ENCODE measurements around the gene SLC35A1. TPM values are rescaled to one million over a fixed set of nuclear protein-coding genes. Genes with fewer than 3 reads are reported as not detected.

Gene SLC35A1
- total RNA-seq, 1 experiment from 2014 or later = 6.4 TPM

DNA sequence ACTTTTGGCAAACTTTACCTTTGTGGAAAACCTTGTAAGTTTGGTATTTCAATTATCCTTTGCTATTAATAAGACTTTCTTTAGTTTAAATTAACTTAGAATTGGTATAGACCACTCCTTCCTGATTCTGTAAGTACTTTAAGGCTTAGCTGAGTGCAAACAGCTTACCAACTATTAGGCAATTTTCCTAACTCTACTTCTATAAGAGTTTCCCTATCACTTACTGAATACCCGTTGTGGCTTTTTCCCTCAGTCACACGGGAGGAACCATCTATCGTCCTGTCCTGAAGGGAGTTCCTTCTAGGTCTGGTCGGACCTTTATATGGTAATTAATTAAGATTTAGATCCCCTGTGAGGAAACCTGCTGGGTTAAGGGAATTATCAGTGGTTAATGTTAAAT is 9.6 kb downstream of the SLC35A1 start:
- Mint-ChIP-seq H3K27me3 (ENCODE audit: low read depth) (no peaks in the 10 kb centered on the region), H3K36me3 (peaks cover 3% of the 10 kb centered on the region), H3K4me3 (no peak overlapping the region), H3K27ac (no peak overlapping the region; the same call in 1 of the 2 replicates), H3K4me1 (peaks cover 9% of the 10 kb centered on the region), H3K9me3 (peaks cover 5% of the 10 kb centered on the region)
- no peak for ATAC-seq
- ChIA-PET POLR2A (no interaction called here), CTCF (no interaction called here)
- TF ChIP-seq RORB (CRISPR knock-in tag; IDR thresholded peaks at IDR 0.05) = no peak
- TF ChIP-seq, protein P1, sequence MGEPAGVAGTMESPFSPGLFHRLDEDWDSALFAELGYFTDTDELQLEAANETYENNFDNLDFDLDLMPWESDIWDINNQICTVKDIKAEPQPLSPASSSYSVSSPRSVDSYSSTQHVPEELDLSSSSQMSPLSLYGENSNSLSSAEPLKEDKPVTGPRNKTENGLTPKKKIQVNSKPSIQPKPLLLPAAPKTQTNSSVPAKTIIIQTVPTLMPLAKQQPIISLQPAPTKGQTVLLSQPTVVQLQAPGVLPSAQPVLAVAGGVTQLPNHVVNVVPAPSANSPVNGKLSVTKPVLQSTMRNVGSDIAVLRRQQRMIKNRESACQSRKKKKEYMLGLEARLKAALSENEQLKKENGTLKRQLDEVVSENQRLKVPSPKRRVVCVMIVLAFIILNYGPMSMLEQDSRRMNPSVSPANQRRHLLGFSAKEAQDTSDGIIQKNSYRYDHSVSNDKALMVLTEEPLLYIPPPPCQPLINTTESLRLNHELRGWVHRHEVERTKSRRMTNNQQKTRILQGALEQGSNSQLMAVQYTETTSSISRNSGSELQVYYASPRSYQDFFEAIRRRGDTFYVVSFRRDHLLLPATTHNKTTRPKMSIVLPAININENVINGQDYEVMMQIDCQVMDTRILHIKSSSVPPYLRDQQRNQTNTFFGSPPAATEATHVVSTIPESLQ (CRISPR knock-in tag; IDR thresholded peaks at IDR 0.05) = no peak
- TF ChIP-seq, protein P2, sequence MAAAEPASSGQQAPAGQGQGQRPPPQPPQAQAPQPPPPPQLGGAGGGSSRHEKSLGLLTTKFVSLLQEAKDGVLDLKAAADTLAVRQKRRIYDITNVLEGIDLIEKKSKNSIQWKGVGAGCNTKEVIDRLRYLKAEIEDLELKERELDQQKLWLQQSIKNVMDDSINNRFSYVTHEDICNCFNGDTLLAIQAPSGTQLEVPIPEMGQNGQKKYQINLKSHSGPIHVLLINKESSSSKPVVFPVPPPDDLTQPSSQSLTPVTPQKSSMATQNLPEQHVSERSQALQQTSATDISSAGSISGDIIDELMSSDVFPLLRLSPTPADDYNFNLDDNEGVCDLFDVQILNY (CRISPR knock-in tag; IDR thresholded peaks at IDR 0.05) = no peak
- no peak for TF ChIP-seq MLX (CRISPR knock-in tag; IDR thresholded peaks at IDR 0.05)
- TF ChIP-seq, protein P3, sequence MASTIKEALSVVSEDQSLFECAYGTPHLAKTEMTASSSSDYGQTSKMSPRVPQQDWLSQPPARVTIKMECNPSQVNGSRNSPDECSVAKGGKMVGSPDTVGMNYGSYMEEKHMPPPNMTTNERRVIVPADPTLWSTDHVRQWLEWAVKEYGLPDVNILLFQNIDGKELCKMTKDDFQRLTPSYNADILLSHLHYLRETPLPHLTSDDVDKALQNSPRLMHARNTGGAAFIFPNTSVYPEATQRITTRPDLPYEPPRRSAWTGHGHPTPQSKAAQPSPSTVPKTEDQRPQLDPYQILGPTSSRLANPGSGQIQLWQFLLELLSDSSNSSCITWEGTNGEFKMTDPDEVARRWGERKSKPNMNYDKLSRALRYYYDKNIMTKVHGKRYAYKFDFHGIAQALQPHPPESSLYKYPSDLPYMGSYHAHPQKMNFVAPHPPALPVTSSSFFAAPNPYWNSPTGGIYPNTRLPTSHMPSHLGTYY (CRISPR knock-in tag; IDR thresholded peaks at IDR 0.05) = no peak
- no peak for TF ChIP-seq ZNF219 (CRISPR knock-in tag; IDR thresholded peaks at IDR 0.05; ENCODE audit: borderline replicate concordance)
- no peak for TF ChIP-seq NR1H2 (CRISPR knock-in tag; IDR thresholded peaks at IDR 0.05)
- TF ChIP-seq HMGA2 (CRISPR knock-in tag; IDR thresholded peaks at IDR 0.05) = no peak
- TF ChIP-seq FOXP1 (CRISPR knock-in tag; IDR thresholded peaks at IDR 0.05; ENCODE audit: borderline replicate concordance) = no peak
- no peak for DNase-seq (ENCODE audit: low spot score)

- peak; percentile 99 for ATAC-seq
- Mint-ChIP-seq H3K27ac (peak overlapping the region; percentile 95), H3K36me3 (peaks cover 3% of the 10 kb centered on the region; the same call in 1 of the 2 replicates), H3K9me3 (peaks cover 5% of the 10 kb centered on the region), H3K4me3 (peak overlapping the region; percentile 43), H3K4me1 (peaks cover 21% of the 10 kb centered on the region), H3K27me3 (ENCODE audit: low read depth) (no peaks in the 10 kb centered on the region)
- ChIA-PET CTCF (interaction anchor here (0.6 to 1.0 kb wide), 12 partner anchors 11 to 1208 kb away, joined by 3 to 6 read pairs (median 4); no protein-coding TSS in a partner anchor), POLR2A (interaction anchor here (0.6 kb wide), 1 partner anchor 10 kb away, joined by 3 read pairs; no protein-coding TSS in a partner anchor)
- TF ChIP-seq ZNF532 (CRISPR knock-in tag; IDR thresholded peaks at IDR 0.05; ENCODE audit: borderline replicate concordance) (no peak), ZNF219 (CRISPR knock-in tag; IDR thresholded peaks at IDR 0.05; ENCODE audit: borderline replicate concordance) (no peak)
- TF ChIP-seq, protein P4, sequence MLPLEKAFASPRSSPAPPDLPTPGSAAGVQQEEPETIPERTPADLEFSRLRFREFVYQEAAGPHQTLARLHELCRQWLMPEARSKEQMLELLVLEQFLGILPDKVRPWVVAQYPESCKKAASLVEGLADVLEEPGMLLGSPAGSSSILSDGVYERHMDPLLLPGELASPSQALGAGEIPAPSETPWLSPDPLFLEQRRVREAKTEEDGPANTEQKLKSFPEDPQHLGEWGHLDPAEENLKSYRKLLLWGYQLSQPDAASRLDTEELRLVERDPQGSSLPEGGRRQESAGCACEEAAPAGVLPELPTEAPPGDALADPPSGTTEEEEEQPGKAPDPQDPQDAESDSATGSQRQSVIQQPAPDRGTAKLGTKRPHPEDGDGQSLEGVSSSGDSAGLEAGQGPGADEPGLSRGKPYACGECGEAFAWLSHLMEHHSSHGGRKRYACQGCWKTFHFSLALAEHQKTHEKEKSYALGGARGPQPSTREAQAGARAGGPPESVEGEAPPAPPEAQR (CRISPR knock-in tag; IDR thresholded peaks at IDR 0.05) = no peak
- DNase-seq (ENCODE audit: low spot score) = peak; percentile 86
Measured at GRCh38 chr6:87483929-87484328, 11.2 kb downstream of the SLC35A1 start.

Data from WTC11 (cell line).